ENCODE measurements around the gene FDXR.

- no peak for TF ChIP-seq CTCF (IDR thresholded peaks at IDR 0.05; ENCODE audit: low read depth, low read length)
- TF ChIP-seq POLR2A (IDR thresholded peaks at IDR 0.05; ENCODE audit: extremely low read depth, insufficient read length): no peak
- TF ChIP-seq MAX (IDR thresholded peaks at IDR 0.05; ENCODE audit: low read depth, low read length): no peak
- TF ChIP-seq MYC (IDR thresholded peaks at IDR 0.05; ENCODE audit: low read depth, low read length): no peak
Observed at GRCh38 chr17:74853669-74854068, 19.1 kb downstream of the FDXR start.

Measured in NB4 (cell line).